Left forelimb (tissue), 1 donor: Measurements from ENCODE around the gene TSPAN11.
A peak's percentile ranks its signal among the peaks of the same experiment; 100 is the strongest.
"Not testable (repeated sequence)": the region's sequence is repeated elsewhere in the genome, so short reads cannot be mapped to it uniquely, and the experiment has no call there.

Experiments
- DNase-seq: peaks from one replicate; pipeline ENCODE4 v3.0.0-alpha.2; 2018; ENCODE audit warnings: low spot score

The TSPAN11 gene

GRCh38 chr12:30926243-30927221 lies at the start of gene TSPAN11:
TSPAN11 (plus strand) TSS chr12:30926748; CDS start chr12:30953992, 27,244 bp downstream.
- peak; percentile 83 for DNase-seq

- DNase-seq = no peak
These were observed 49.3 kb upstream of the TSPAN11 start for GRCh38 chr12:30877105-30877875.

GRCh38 chr12:30878024-30878423 lies 48.5 kb upstream of the TSPAN11 start:
- DNase-seq = no peak

GRCh38 chr12:30880061-30880460 lies 46.5 kb upstream of the TSPAN11 start:
- DNase-seq = no peak

GRCh38 chr12:30880813-30881212 lies 45.7 kb upstream of the TSPAN11 start:
- no peak for DNase-seq

- no peak for DNase-seq
These were observed 43.8 kb upstream of the TSPAN11 start for GRCh38 chr12:30882706-30883105.

- no peak for DNase-seq
These were observed 41.7 kb upstream of the TSPAN11 start for GRCh38 chr12:30884799-30885198.

GRCh38 chr12:30885321-30885720 lies 41.2 kb upstream of the TSPAN11 start:
- DNase-seq = no peak

GRCh38 chr12:30887226-30887625 lies 39.3 kb upstream of the TSPAN11 start:
- DNase-seq = no peak

- DNase-seq = no peak
These were observed 38.3 kb upstream of the TSPAN11 start for GRCh38 chr12:30888241-30888640.

- DNase-seq = not testable (repeated sequence)
These were observed 32.0 kb upstream of the TSPAN11 start for GRCh38 chr12:30894531-30894930.

- DNase-seq = no peak
These were observed 30.1 kb upstream of the TSPAN11 start for GRCh38 chr12:30896461-30896860.

GRCh38 chr12:30898846-30899245 lies 27.7 kb upstream of the TSPAN11 start:
- DNase-seq = no peak

GRCh38 chr12:30900351-30900750 lies 26.2 kb upstream of the TSPAN11 start:
- DNase-seq = no peak

GRCh38 chr12:30902001-30902400 lies 24.5 kb upstream of the TSPAN11 start:
- DNase-seq = no peak

- DNase-seq = no peak
These were observed 24.0 kb upstream of the TSPAN11 start for GRCh38 chr12:30902596-30902995.

- DNase-seq = no peak
These were observed 21.0 kb upstream of the TSPAN11 start for GRCh38 chr12:30905463-30906009.

- DNase-seq = peak; percentile 64
These were observed 18.3 kb upstream of the TSPAN11 start for GRCh38 chr12:30908076-30908721.

- no peak for DNase-seq
These were observed 17.7 kb upstream of the TSPAN11 start for GRCh38 chr12:30908722-30909348.

GRCh38 chr12:30909349-30910037 lies 17.1 kb upstream of the TSPAN11 start:
- DNase-seq = no peak

GRCh38 chr12:30910038-30910350 lies 16.6 kb upstream of the TSPAN11 start:
- no peak for DNase-seq
